NCI-H2107 (cell line): ENCODE data around the gene NPR2.

Source experiments
- DNase-seq: peaks from one replicate; lab custom pipeline; 2025; lab: John Stamatoyannopoulos, UW

Gene NPR2

GRCh38 chr9:35832814-35833213, 41.4 kb downstream of the NPR2 start:
- DNase-seq = no peak

DNA sequence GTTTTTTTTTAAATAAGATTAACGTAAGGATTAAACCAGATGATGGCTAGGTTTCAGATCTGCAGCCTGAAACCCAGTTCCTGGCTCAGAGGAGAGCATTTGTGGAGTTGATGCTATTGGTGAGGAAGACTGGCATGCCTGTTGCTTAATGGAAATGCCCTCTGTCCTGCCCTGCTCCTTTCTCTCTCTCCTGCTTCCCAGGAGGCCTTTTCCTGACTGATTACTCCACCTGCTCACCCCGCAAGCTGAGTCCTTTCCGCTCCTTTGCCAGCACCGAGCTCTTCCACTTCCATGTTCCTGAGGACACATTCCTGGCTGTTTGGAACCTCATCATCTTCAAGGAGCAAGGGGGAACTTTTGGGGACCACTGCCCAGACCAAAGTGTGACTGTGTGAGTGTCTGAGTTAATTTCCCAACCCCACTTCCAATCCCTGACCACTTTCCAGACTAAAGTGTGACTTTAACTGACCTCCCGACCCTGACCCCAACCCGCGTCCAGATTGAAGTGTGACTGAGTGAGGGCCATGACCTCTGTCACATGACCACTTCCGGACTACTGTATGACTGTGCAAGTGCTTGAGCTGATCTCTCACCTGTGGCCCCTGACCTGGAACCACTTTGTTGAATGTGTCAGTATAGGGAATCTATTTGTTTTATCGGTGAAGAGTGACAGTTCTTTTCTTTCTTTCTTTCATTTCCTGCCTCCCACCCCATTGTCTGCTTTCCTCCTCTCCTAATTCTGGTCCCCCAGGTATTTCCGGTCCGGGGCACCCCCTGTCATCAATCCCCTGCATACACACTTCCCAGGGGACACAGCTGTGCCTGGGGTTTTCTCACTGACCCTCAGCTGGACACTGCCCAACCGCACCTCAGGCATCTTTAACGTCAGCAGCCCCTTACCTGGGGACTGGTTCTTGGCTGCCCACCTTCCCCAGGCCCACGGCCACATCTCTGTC, 43.1 kb downstream of the NPR2 start:
- no peak for DNase-seq

GRCh38 chr9:35835216-35835632, 43.8 kb downstream of the NPR2 start:
- DNase-seq = no peak

- DNase-seq = no peak
Measured at GRCh38 chr9:35835766-35836165, 44.4 kb downstream of the NPR2 start.

DNA sequence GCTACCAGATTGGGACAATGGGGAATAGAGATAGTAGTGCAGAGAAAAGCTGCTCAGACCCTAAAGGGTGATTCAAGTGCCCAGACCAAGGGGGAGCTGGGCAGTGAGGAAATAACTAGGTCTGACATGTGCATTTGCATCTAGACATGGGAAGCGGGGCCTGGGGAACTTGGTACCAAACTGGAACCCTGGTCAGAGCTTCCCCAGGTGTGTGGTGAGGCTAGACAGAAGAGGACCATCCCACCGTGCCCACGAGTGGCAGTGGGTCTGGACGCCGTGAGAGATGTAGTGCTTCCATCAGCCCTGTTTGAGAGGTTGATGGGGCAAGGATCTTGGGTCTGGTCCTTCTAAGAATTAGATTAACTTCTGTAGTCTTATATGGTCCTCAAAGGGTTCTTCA, 45.2 kb downstream of the NPR2 start:
- DNase-seq = no peak

DNA sequence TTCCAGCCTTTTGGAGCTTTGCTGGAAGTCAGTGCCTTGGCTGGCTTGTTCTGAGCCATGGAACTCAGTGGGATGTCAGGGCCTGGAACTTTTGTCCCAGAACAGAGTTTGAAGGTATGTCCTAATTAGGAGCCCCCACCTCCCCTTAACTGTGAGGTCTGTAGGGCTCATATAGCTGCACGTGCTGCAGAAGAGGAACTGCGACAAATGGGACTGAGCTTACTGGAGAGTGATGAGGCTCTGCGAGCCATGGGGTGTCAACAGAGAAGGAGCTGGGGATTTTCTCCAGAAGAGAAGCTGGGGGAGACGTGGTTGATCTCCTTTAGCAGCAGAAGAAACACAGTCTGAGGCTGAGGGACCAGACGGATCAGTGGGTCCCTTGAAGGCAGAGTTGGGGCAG, 48.5 kb downstream of the NPR2 start:
- no peak for DNase-seq

GRCh38 chr9:35840881-35841644, 49.7 kb downstream of the NPR2 start:
- no peak for DNase-seq

DNA sequence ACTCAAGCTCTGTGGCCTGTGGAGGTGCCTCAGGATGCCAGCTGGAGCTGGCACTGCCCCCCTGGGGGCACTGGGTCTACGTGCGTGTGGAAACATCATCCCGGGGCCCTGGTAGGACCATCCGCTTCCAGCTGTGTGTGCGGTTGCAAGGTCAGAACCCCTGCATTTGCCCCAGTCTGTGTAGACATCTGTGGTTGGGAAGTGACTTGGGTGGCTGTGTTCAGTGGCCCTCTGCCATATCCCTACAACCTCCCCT, 50.2 kb downstream of the NPR2 start:
- no peak for DNase-seq

DNA sequence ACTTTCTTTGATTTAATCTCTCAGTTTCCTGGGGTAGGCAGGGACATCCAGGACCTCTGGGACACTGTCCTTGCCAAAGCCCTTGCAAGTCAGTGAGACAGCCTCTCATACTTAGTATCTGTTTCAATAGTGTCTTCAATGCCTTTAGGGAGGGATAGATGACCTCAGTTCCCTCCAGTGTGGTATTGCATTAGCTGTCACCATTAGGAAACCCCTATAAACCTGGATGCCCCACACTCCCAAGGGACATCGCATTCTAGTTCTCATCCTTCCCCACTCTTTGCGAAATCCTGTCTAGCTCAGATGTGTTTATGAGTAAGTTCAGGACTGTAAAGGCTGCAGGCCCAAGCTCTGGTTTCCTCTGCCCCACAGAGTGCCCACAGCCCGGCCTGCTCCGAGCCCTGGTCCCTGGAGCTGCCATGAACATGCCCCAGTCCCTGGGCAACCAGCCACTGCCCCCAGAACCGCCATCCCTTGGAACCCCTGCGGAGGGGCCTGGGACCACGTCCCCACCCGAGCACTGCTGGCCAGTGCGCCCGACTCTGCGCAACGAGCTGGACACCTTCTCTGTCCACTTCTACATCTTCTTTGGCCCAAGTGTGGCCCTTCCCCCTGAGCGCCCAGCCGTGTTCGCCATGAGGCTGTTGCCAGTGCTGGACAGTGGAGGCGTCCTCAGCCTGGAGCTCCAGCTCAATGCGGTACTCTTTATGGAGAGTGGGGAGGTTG, 50.8 kb downstream of the NPR2 start:
- DNase-seq = no peak

- DNase-seq = no peak
Measured at GRCh38 chr9:35842795-35843194, 51.4 kb downstream of the NPR2 start.

- no peak for DNase-seq
Measured at GRCh38 chr9:35844628-35845270, 53.4 kb downstream of the NPR2 start.

DNA sequence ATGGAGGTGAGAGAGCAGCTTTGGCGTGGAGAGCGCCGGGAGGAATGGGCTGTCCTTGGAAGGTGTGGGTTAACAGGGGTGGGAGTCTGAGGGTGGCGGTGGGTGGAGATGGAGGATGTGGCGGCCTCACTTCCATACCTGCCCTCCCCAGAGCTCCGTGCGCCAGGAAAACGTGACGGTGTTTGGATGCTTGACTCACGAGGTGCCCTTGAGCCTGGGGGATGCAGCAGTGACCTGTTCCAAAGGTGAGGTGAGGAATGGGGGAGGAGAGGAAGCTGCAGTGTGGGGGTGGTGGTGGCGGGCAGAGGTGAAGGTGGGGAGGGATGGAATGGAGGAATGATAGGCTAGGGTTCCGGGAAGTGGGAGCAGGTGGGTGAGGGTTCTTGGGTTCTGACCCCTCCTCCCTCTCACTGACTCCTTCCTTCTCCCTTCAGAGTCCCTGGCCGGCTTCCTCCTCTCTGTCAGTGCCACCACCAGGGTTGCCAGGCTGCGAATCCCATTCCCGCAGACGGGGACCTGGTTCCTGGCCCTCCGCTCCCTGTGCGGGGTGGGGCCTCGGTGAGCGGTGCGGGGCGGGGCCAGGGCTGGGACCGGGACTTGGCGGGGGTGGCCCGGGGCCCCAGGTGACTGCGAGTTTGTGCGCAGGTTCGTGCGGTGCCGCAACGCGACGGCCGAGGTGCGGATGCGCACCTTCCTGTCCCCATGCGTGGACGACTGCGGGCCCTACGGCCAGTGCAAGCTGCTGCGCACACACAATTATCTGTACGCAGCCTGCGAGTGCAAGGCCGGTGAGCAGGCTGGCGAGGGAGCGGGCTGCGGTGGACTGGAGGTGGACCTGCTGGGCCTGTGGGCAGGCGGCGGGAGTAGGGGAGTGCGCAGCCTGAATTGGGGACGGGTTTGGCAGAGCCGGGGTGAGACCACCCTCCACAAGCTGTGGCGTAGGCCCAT, 54.7 kb downstream of the NPR2 start:
- no peak for DNase-seq

DNA sequence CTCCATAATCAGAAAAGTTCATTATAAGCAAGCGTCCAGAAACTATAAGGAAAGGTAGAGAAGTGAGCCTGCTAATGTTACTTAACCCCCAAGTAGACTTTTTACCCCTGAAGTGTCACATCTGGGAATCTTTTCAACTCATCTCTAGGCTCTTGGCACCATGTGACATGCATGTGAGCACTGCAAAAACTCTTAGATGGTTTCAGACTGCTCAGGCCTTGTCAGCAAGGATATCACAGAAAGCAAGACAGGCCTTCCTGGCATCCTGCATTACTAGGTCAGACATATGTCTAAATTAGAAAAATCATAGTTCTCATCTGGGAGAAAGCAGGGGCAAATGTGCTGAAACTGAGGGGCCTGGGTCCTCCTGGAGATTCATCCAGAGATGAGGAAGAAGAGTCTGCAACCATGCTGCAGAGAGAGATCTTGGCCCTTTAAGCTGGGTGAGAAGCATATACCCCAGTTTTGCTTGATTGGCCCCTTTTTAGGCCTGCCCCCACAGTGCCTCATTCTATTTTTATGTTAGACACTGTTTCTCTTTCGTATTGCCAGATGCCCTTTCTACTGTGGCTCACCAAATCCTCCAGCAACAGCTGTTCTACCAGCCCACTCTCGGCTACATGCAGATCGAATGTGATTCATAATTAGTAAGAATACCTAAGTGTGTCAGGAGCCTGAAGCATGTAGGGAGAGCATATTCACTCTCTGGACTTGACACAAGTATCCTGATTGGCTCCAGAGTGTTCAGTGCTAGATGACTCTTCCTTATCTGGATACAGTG, 56.6 kb downstream of the NPR2 start:
- no peak for DNase-seq

DNA sequence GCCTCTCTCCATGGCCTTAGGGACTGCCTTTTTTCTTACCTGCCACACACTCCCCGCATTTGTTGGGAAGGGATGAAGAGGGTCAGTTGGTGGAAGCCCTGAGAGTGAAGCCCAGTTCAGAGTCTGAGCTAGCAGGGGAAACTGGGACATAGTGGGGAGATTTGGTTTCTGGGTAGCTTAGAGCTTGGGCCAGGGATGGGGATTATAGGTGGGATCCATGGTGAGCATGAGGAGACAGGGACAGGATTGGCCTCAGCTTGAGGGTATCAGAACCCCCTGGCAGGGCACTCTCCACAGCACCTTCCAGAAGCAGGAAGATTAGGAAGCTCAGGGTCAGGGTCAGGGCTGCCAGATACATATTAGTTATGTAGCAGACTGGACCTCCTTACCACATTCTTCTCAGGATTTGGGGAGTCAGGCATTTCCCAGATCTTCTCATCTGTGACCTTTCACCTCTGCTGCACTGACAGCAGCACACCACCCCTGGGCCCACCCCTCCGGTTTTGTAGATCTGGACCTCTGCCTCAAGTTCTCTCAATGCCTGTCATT, 61.0 kb downstream of the NPR2 start:
- no peak for DNase-seq

DNA sequence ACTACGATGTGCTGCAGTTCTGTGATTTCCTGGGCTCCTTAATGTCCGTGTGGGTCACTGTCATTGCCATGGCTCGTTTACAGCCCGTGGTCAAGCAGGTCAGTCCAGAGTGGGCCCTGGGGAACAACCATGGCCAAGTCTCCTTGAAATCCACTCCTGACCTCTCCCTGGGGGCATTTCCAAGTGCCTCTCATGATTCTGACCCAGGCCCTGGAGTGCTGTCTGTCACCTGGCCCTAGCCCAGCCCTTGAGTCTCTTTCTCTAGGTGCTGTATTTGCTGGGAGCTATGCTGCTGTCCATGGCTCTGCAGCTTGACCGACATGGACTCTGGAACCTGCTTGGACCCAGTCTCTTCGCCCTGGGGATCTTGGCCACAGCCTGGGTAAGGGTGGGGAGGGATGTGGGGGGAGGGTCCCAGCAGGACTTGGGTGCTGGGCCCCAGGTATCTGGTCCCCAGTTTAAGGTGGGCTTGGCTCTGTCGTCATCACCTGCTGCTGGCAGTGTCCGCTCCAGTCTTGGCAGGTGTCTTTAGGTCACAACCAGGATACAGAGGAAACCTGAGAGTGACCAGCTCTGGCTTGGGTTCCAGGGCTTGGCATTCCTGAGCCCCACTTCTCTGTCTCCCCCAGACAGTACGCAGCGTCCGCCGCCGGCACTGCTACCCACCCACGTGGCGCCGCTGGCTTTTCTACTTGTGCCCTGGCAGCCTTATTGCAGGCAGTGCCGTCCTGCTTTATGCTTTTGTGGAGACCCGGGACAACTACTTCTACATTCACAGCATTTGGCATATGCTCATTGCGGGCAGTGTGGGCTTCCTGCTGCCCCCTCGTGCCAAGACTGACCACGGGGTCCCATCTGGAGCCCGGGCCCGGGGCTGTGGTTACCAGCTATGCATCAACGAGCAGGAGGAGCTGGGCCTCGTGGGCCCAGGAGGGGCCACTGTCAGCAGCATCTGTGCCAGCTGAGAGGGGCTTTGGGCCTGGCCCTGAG, 61.8 kb downstream of the NPR2 start:
- DNase-seq = no peak

DNA sequence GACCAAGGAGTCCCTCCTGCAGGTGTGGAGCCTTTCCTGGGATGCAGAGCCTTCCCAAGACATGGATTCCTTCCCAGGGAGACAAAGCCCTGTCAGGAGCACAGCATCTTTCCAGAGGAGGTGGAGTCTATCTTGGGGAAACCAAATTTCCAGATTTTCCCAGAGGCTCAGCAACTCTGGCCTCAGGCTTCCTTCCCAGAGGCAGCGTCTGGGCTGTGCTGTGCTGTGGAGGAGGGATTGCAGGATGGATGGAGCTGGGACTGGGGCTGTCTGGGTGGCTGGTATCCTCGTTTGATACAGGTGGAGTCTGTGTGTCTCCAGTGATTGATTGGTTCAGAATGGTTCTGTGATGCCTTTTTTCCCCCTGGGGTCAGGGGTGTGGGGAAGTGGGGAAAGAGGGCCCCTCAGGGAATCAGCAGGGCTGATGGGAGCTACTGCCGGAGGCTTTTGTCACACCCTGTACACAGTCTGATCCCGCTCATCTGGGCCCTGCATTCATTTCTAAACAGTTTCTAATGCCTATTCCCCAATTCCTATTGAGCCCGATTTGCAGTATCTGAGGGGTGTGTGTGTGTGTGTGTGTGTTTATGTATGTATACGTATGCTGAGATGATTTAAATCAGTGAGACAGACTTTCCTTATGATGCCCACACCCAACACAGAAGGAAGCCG, 62.8 kb downstream of the NPR2 start:
- no peak for DNase-seq

DNA sequence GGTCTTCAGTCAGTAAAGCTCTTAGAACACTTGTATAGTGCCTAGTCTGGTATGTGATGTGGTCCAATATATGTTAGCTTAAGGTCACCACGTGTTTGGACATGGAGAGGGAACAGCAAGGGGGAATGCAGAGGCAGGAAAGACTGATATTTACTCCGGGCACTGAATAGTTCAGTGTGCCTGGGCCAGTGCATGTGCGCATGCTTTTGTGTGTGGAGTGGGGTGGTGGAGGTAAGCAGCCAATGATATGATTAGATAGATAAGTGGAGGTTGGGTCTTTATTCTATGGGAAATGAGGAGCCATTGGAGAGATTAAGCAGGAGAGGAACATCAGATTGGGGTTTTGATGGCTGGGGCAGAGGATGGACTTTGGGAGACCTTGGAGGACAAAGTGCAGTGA, 64.8 kb downstream of the NPR2 start:
- no peak for DNase-seq

- no peak for DNase-seq
Measured at GRCh38 chr9:35856882-35857281, 65.5 kb downstream of the NPR2 start.
